ENCODE measurements around the gene GABRP. TPM values are rescaled to one million over a fixed set of nuclear protein-coding genes. Genes with fewer than 3 reads are reported as not detected.

The GABRP gene
- total and polyA plus RNA-seq, 12 donors = 0.03 to 0.26 (median 0.13) TPM; not detected in 7

DNA sequence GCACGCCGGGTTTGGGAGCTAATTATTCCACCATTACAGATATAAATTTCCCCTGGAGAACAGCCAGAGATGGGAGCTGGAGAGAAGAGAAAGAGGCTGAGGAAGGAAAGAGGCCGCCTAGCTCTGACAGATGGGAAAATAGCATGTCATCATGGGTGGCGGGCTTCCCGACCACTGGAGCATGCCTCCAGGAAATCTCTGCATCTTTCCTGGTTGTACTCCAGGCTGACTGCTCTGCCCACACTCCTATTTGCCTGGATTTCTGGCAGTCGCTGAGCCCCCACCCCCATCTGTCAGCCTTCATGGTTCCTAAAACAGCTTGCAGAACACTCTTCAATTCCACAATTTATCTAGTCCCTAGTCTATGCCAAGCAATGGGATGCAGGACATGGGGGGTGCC lies 14.3 kb upstream of the GABRP start:
- Histone ChIP-seq H3K36me3 (replicated peaks in 1 of 2) (no peaks in the 10 kb centered on the region), H3K9me3 (replicated peaks in 1 of 3) (no peaks in the 10 kb centered on the region), H3K27ac (no peak overlapping the region), H3K27me3 (no peaks in the 10 kb centered on the region), H3K4me3 (no peak overlapping the region), H3K4me1 (replicated peaks in 1 of 2) (no peaks in the 10 kb centered on the region)
- TF ChIP-seq POLR2A (IDR thresholded peaks at IDR 0.05) = no peak
- TF ChIP-seq, protein P1, sequence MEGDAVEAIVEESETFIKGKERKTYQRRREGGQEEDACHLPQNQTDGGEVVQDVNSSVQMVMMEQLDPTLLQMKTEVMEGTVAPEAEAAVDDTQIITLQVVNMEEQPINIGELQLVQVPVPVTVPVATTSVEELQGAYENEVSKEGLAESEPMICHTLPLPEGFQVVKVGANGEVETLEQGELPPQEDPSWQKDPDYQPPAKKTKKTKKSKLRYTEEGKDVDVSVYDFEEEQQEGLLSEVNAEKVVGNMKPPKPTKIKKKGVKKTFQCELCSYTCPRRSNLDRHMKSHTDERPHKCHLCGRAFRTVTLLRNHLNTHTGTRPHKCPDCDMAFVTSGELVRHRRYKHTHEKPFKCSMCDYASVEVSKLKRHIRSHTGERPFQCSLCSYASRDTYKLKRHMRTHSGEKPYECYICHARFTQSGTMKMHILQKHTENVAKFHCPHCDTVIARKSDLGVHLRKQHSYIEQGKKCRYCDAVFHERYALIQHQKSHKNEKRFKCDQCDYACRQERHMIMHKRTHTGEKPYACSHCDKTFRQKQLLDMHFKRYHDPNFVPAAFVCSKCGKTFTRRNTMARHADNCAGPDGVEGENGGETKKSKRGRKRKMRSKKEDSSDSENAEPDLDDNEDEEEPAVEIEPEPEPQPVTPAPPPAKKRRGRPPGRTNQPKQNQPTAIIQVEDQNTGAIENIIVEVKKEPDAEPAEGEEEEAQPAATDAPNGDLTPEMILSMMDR (IDR thresholded peaks at IDR 0.05) = no peak
- 20 to 38% (median 31%) methylated on average over 6 of the region's 6 CpGs for WGBS, 4 donors
- intact Hi-C loops (cut with DNase I) = no loop called here
- no peak for DNase-seq

DNA sequence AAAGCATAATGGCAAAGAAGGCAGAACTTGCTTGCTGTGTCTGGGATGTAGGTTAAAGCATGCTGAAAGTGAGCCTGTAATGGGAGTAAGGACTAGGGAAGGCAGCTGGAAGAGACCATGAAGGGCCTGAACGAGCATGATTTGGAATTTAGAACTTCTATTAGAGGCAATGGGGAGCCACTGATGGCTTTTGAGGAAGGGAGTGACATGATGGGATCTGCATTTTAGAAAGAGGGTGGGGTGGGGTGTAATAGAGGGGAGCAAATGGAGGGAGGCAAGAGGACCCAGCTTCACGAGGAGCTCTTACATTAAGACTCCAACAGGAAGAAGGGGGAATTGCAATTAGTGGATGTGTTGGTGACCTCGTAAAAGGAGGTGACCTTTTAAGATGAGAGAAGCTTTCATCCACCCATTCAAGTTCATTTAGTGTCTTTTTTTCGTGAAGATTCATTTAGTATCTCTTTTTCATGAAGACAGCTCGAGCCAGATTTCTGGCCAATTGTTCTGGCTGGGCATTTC lies 13.6 kb upstream of the GABRP start:
- Histone ChIP-seq H3K27me3 (no peaks in the 10 kb centered on the region), H3K36me3 (replicated peaks in 1 of 2) (no peaks in the 10 kb centered on the region), H3K9me3 (replicated peaks in 1 of 3) (no peaks in the 10 kb centered on the region), H3K27ac (no peak overlapping the region), H3K4me3 (no peak overlapping the region), H3K4me1 (replicated peaks in 1 of 2) (no peaks in the 10 kb centered on the region)
- no peak for TF ChIP-seq POLR2A (IDR thresholded peaks at IDR 0.05)
- TF ChIP-seq, protein P1 (IDR thresholded peaks at IDR 0.05) = no peak
- WGBS, 4 donors = 70 to 79% (median 75%) methylated on average over 5 of the region's 5 CpGs
- DNase-seq = no peak
- intact Hi-C loops (cut with DNase I) = no loop called here

DNA sequence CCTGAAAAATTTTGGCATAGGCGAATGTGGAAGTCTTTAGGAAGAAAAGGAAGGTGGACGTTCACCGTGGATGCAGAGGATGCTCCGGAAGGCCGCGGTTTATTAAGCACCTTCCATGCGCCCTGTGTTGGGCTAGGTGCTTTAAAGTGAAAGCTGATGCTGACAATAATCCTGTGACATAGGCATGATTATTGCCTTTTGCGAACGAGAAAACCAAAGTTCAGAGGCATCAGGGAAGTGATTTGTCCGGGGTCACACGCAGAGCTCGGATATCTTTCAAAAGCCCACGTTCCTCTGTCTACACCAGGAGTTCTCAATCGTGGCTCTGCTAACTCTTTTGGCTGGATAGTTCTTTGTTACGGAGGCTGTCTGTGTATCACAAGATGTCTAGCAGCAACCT lies 12.0 kb upstream of the GABRP start:
- Histone ChIP-seq H3K4me3 (no peak overlapping the region), H3K9me3 (replicated peaks in 1 of 3) (no peaks in the 10 kb centered on the region), H3K36me3 (replicated peaks in 1 of 2) (no peaks in the 10 kb centered on the region), H3K27me3 (no peaks in the 10 kb centered on the region), H3K4me1 (replicated peaks in 1 of 2) (no peaks in the 10 kb centered on the region), H3K27ac (no peak overlapping the region)
- DNase-seq = no peak
- 85 to 89% (median 87%) methylated on average over 15 of the region's 15 CpGs for WGBS, 4 donors
- intact Hi-C loops (cut with DNase I) = no loop called here
- TF ChIP-seq POLR2A (IDR thresholded peaks at IDR 0.05) = no peak
- TF ChIP-seq, protein P1 (IDR thresholded peaks at IDR 0.05) = no peak

DNA sequence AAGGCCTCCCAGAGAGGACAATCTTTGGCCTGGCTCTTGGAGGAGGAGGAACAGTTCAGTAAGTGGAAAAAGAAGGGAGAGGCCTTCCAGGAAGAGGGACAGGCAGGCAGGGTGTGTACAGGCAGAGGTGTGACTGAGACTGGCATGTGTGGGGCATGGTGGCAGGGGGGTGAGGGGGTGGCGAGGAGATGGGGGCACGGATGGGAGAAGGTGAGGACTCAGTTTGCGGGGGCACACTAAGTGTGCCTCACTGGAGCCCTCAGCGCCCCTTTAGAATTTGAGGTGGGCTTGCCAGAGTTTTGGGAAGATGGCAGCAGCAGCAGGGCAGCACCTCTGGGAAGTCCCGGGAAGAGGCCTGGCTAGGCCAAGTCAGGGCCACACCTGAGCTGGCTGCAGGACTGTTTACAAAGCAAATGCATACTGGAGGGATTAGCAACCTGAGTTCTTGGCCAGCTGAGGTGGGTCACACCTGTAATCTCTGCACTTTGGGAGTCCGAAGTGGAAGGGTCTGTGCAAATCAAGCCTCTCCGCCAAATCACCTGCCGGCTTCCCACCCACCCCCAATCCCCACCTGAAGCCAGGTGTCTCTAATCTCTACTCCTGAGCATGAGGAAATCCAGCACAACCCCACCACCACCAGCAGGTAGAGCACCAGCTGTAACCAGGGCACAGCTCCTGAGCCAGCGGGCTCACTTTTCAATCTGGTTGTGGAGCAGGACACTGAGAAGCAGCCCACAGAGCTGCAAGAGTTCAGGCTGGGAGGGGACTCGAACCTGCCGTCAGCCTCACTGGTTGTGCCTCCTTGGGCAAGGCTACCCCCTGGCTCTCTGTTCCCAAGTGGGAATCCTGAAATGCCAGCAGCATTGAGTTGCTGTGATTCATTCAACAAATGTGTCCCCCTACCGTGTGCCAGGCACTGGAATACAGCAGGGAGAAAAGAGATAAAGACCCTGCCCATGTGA lies 10.2 kb upstream of the GABRP start:
- 84 to 91% (median 89%) methylated on average over 9 to 12 of the region's 12 CpGs for WGBS, 4 donors
- H3K9me3 ChIP-seq (replicated peaks in 1 of 3) = no peaks in the 10 kb centered on the region
- intact Hi-C loops (cut with DNase I) = no loop called here
- no peaks in the 10 kb centered on the region for H3K27me3 ChIP-seq
- no peak overlapping the region for H3K27ac ChIP-seq
- H3K36me3 ChIP-seq (replicated peaks in 1 of 2) = no peaks in the 10 kb centered on the region
- no peaks in the 10 kb centered on the region for H3K4me1 ChIP-seq (replicated peaks in 1 of 2)
- no peak overlapping the region for H3K4me3 ChIP-seq
- no peak for DNase-seq
- no peak for TF ChIP-seq POLR2A (IDR thresholded peaks at IDR 0.05)
- TF ChIP-seq, protein P1 (IDR thresholded peaks at IDR 0.05) = no peak

Measured in adrenal gland (tissue), 12 donors.